ENCODE measurements around the gene EMP1.

The EMP1 gene

DNA sequence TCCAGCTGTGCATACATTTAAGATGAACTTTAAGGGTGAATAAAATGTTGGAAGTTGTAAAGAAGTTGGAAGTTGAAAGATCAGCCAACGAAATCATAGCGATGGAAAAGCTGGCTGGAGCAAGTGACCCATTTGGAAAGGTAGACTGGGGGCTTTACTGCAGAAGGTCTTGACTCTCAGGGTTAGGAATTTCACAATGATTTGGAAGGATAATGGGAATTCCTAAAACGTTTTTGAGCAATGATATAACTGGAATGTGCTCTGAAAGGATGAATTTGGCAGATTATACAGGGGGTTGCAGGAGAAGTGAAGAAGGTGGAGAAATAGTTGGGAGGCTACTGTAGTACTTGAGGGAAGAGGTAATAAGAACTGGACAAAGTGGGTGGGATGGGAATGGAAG lies 27.4 kb downstream of the EMP1 start:
- no peak for DNase-seq

GRCh38 chr12:13227191-13227590 lies 30.7 kb downstream of the EMP1 start:
- DNase-seq = no peak

- no peak for DNase-seq
Measured at GRCh38 chr12:13228579-13228978, 32.1 kb downstream of the EMP1 start.

- no peak for DNase-seq
Measured at GRCh38 chr12:13229504-13229903, 33.0 kb downstream of the EMP1 start.

DNA sequence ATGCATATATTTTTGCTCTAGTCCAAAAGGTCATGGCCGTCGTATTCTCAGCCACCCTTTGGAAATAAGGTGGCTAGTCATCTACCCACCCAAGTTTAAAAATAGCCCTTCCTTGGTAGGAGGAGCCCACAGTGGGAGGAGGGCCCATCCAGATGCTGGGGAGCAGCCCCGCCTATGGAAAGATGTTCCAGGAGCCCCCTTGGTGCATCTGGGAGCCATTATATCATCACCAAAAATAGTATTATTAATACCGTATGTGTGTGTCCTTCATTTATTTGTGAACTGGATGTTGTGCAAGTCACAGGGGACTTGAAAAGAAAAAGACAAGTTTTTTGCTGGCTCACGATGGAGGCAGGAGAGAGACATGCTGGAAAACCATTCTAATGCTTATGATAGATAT lies 34.0 kb downstream of the EMP1 start:
- no peak for DNase-seq

GRCh38 chr12:13233830-13234641 lies 37.5 kb downstream of the EMP1 start:
- DNase-seq = no peak

DNA sequence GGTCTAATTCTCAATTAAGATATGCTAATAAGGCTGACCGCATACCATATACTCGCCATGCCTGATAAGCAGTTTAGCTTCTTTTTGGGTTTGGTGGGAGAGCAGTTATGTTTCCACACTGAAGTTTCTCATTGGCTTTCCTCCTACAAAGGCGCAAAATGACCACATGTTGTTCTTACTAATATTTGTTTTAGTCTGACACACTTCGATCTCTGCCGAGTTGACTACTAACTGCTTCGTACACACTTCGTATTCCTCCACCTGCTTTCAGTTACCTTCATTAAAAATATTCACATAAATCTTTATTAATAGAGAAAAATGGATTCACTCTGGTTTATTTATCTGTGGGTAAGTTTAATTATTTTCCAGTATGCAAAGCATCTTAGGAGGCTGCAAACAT lies 41.7 kb downstream of the EMP1 start:
- DNase-seq = no peak

DNA sequence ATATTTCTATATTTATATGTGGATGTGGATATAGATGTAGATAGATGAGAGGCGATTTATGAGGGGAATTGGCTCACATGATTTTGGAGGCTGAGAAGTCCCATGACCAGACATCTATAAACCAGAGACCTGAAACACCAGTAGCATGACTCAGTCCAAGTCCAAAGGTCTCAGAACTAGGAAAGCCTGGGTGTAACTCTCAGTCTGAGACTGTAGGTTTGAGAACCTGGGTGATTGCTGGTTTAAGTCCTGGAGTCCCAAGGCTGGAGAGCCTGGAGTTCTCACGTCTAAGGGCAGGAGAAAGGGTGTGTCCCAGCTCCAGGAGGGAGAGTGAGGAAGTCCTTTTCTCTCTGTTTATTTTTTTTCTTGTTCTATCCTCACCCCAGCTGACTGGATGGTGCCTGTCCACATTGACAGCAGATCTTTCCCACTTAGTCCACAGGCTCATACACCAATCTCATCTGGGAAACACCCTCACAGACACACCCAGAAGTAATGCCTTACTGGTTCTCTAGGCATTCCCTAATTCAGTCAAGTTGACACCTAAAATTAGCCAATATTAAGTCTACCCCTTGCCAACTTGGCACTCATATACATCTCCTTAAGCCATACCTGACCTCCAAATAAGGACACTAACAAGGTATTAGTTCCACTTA lies 45.4 kb downstream of the EMP1 start:
- no peak for DNase-seq

DNA sequence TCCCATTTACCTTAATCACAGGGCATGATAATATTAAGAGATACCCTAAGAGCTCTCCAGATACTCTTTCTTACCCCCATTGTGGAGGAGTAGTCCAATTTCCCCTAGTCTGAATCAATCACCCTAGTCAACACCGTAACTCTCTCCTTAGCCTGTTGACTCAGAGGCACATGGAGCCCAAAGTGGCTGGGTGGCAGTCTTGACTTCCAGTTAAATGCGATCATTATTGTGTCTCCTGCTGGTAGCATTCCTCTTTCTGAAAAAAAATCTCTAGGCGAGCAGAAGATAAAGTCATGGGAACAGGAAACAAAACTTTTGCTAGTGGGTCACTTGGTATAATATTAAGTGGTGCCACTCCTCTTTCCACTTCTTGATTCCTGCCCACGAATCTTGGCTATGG lies 46.4 kb downstream of the EMP1 start:
- DNase-seq = no peak

- no peak for DNase-seq
Measured at GRCh38 chr12:13243516-13244070, 47.1 kb downstream of the EMP1 start.

DNA sequence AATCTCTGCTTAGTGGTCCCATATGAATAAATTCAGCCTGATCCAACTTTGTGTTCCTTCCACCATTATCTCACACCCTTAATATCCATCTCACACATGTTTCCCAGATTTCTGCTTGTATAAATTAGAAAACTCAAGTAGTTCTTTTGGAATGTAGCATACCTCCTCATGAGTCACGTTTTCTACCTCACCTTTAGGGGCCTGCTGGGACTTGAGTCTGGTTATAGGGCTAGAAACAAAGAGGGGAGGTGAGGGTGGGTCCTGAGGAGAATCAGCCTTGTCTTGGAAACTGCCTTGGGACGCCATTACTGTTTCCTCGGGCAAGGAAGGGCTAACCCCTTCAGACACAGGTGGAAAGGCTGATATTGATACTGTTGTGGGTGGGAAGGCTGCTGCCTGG lies 51.1 kb downstream of the EMP1 start:
- DNase-seq = no peak

- no peak for DNase-seq
Measured at GRCh38 chr12:13248964-13249363, 52.4 kb downstream of the EMP1 start.

DNA sequence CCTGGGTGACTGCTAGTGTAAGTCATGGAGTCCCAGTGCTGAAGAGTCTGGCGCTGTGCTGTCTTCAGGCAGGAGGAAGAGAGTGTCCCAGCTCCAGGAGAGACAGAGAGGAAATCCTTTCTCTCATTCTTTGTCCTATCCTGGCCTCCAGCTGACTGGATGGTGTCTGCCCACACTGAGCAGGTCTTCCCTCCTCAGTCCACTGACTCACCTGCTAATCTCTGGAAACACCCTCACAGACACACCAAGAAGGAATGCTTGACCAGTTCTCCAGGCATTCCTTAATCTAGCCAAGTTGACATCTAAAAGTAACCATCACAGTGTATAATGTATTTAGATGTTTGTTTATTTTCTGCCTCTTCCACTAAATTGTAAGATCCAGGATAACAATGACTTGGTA lies 53.9 kb downstream of the EMP1 start:
- no peak for DNase-seq

DNA sequence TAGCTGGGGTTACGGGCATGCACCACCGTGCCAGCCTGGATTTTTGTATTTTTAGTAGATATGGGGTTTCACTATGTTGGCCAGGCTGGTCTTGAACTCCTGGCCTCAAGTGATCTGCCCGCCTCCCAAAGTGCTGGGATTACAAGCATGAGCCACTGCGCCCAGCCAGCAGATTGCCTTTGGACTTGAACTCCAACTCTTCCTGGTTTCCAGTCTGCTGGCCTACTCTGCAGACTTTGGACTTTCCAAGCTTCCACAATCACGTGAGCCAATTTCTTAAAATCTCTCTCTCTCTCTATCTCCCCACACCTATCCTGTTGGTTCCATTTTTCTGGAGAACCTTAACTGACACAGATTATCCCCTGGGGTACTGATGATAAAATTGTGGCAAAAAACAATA lies 55.0 kb downstream of the EMP1 start:
- no peak for DNase-seq

GRCh38 chr12:13252024-13252423 lies 55.5 kb downstream of the EMP1 start:
- no peak for DNase-seq

- DNase-seq = no peak
Measured at GRCh38 chr12:13252616-13253015, 56.1 kb downstream of the EMP1 start.

DNA sequence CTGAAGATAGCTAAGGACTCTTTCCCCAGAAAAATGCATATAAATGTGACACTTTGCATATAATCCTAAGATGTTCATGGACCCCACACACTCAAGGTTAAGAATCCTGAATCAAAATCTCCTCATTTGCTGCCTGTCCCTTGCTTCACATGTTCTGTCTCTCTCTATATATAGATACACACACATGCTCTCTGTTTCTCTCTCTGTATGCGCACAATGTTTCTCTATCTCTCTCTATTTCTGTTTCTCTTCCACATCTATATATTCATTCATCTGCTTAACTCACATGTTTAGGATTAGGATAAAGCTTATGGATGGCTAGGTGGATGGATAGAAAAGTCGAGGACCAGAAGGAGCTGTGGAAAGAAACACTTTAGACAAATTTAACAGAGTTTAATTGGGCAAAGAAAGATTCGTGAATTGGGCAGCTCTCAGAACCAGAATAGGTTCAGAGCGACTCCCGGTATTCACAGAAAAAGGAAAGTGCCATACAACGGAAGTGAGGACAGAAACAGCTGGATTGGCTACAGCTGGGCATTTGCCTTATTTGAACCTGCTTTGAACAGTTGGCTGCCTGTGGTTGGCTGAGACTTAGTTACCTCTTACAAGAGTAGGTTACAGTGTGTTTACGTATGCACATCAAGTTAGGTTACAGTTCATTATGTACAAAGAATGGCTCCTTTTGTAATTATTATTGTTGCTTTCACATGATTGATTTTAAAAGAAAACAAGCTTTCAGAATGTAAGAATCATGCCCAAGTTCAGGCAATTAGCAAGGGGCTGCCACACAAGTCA lies 57.6 kb downstream of the EMP1 start:
- DNase-seq = no peak

GRCh38 chr12:13255792-13256691 lies 59.5 kb downstream of the EMP1 start:
- peak; percentile 75 for DNase-seq

GRCh38 chr12:13256692-13257045 lies 60.1 kb downstream of the EMP1 start:
- no peak for DNase-seq

GRCh38 chr12:13257356-13257875 lies 60.9 kb downstream of the EMP1 start:
- no peak for DNase-seq

DNA sequence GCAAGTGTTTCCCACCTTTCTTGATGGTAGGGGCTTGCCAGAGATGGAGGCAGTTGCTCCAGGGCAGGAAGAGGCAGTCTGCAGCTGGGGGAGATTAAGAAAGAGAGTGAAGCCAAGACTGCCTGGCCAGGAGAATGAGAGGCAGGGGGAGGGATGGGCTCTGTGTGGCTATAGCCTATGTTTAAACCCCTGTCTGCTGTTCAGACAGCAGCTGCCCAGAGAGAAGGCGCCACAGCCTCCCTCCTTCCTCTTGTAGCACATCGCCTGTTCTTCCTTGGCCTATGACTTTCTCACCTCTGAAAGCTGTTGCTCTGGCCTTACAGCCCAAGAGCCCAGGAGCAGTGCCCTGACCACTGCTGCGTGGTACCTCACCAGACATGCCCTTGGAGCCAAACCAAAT lies 61.7 kb downstream of the EMP1 start:
- DNase-seq = no peak

- no peak for DNase-seq
Measured at GRCh38 chr12:13258717-13259119, 62.2 kb downstream of the EMP1 start.
